LHCN-M2 (cell line): Measurements from ENCODE around the gene FBN3. TPM values are rescaled to one million over a fixed set of nuclear protein-coding genes. Genes with fewer than 3 reads are reported as not detected.

ENCODE experiments used
- DNase-seq: peaks from one replicate; pipeline ENCODE4 v3.0.0-alpha.2; 2012; ENCODE audit warnings: low read depth
- total RNA-seq: library from RNA; depleted of rRNA; stranded (reverse); fragments of >200 nt; gene quantifications from 2 replicates; pipeline ENCODE4 v1.2.3, GENCODE V29; 2014

The FBN3 gene
- total RNA-seq, 1 experiment from 2014 or later, result not detected

DNA sequence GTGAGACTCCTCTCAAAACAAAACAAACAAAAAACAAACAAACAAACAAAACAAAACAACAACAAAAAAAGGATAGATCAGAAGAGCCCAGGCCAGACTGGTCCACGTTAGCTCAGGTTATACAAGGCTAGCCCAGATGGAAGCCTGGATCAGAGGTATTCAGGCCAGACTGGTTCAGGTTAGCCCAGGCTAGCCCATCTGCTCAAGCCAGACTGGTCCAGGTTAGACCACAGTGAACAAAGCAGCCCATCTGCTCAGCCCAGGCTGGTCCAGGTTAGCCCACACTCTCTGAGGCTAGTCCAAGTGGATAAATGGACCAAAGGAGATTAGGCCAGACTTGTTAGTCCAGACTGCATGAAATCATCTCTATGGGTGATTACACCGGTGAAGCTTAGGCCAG is 55.7 kb downstream of the FBN3 start:
- DNase-seq, result no peak

DNA sequence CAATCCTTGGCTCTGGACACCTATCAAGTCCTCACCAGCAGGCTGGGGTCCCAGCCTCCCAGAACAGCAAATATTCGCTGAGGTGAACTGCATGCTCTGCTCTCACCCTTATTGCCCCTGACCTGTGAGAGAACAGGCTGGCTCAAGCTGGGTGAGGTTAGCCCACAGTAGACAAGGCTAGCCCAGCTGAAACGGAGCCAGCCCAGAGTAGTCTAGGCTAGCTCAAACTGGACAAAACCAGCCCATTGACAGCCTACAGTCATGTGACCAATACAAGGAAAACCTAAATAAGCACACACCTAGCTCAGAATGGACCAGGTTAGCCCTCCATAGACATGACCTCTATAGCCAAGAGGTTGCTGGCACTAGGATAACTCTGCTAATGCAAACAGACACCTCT is 58.4 kb downstream of the FBN3 start:
- DNase-seq, result no peak

DNA sequence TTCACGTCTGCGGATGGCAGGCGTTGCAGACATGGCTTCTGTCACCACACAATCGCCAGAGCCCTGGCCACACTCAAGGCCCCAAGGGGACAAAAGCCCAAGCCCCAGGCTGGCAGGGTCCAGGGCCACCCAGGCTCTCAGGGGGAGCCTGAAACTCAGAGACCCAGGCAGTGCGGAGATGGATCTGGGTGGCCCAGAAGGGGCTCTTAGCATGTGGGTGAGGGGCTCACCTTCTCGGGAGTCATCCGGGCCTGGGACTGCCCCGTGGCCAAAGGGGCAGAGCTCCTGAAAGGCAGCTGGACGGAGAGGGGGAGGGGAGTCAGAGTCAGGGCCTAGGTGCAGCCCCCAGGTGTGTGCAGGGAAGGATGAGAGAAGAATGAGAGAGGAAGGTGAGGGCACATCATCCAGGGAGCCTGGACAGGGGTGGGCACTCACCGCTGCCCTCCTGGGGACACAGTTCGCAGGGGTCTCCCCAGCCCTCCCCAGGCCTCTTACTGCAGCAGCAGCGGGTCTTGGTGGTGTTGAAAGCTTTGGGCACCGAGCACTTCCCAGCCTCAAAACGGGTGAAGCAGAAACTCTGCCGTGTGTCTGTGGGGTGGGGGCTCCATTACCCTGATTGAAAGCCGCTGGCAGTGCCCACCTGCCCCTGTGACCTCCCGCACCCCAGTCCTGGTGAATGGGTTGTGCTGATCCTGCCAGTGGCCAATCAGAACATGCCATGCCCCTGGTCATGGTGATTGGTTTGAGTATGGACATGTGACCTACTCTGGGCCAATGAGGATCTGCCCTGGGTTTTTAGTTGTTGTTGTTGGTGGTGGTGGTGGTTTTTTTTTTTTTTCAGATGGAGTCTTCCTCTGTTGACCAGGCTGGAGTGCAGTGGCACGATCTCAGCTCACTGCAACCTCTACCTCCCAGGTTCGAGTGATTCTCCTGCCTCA is 59.5 kb downstream of the FBN3 start:
- DNase-seq, result no peak

DNA sequence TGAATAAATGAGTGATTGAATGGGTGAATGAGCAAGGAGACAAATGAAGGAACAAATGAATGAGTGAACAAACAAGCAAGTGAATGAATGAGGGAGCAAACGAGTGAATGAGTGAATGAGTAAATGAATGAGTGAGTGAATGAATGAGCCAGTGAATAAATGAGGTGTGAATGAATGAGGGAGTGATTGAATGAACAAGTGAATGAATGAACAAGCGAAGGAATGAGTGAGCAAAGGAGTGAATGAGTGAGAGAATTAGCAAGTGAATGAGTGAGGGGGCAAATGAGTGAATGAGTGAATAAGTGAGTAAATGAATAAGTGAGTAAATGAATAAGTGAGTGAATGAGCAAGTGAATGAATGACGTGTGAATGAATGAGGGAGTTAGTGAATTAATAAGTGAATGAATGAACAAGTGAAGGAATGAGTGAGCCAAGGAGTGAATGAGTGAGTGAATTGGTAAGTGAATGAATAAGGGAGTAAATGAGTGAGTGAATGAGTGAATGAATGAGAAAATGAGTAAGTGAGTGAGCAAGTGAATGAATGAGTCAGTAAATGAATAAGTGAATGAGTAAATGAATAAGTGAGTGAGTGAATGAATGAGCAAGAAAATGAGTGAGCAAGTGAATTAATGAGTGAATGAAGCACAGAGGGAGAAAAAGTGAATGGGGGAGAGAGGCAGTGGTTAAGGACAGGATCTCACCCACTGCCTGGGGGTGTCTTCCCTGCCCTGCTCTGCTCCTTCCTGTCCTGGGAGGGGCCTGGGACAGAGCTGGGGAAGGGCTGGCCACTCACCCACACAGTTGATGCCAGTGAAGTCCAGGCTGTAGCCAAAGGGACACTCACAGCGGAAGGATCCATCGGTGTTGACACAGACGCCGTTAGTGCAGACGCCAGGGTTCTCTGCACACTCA is 60.4 kb downstream of the FBN3 start:
- DNase-seq, result no peak

DNA sequence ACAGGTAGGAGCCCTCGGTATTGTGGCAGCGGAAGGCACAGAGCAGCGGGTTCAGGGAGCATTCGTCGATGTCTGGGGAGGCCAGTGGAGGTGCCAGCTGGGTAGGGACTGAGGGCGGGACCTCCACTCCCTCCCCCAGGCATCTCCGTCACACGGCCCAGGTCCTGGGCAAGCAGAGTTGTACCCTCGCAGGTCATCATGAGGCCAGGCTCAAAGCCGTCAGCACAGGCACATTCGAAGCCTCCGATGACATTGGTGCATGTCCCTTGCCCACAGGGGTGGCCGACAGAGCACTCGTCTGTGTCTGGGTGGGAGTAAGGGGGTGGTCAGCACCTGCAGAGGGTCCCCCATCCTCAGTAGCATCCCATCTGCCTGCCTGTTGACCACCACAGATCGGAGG is 61.5 kb downstream of the FBN3 start:
- no peak for DNase-seq

DNA sequence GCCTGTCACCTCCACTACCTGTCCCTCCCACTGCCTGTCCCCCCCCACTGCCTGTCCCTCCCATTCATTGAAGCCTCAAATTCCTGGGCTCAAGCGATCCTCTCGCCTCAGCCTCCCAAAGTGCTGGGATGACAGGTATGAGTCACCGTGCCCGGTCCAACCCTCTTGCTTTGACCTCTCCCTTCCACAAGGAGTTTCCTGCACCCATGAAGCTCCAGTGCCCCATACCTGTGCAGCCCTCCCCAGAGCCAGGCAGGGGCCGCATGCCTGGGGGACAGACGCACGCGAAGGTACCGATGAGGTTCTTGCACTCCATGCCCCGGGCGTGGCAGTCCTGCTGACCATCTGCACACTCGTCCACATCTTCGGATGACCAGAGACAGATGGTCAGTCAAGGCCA is 62.5 kb downstream of the FBN3 start:
- no peak for DNase-seq

DNA sequence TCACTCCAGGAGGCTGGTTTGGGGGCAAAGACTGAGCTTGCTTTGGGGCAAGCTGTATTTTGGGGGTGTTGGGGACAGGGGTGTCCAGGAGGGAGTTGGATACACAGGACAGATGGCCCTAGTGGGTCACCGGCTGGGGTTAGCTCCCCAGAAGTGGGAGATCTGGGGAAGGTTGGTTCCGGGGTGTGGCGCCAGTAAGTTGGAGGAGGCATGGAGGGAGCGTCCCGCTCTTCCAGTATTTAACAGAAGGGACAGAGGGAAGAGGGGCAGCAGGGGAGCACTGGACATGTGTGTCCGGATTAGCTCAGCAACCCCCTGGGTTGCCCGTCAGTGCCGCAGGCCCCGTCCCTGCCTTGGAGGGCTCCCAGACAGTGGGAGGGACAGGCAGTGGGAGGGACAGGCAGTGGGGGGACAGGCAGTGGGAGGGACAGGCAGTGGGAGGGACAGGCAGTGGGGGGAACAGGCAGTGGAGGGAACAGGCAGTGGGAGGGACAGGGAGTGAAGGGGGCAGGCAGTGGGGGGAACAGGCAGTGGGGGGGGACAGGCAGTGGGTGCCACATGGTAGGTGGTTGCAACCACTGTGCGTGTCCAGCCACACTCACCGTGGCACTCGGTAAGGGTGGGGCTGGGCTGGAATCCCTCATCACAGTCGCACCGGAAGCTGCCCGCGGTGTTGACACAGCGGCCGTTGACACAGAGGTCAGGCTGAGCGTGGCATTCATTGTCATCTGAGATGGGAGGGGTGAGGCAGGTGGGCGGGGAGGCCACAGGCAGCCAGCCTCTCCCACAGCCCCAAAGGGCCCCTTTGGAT is 63.6 kb downstream of the FBN3 start:
- no peak for DNase-seq

DNA sequence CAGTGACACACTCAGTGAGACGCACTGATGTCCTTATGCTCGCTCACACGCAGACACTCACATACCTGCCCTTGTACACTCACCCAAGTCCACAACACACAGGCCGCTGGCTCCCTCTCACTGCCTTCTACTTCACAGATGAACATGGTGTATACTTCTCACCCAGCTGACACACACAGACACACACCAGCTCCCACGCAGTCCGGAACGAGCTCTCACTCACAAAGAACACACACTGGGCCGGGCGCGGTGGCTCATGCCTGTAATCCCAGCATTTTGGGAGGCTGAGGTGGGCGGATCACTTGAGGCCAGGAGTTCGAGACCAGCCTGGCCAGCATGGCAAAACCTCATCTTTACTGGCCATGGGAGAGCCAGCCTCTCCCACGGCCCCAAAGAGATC is 65.2 kb downstream of the FBN3 start:
- DNase-seq, result no peak

DNA sequence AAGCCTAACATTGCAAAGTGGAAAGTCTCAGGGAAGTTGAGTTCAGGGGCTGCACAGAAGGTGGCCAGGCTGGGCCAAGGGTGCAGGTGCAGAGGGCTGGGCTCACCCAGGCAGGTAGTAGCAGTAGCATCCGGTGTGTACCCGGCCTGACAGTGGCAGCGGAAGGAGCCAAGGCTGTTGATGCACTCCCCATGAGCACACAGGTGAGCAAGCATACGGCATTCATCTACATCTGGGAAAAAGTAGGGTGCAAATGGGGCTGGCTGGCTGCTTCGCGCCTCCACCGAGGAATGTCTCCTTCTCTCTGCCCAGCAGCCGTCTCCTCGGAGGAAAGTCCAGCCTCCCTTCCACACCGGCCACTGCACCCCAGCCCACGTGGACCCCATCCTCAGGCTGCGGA is 66.3 kb downstream of the FBN3 start:
- DNase-seq, result no peak

DNA sequence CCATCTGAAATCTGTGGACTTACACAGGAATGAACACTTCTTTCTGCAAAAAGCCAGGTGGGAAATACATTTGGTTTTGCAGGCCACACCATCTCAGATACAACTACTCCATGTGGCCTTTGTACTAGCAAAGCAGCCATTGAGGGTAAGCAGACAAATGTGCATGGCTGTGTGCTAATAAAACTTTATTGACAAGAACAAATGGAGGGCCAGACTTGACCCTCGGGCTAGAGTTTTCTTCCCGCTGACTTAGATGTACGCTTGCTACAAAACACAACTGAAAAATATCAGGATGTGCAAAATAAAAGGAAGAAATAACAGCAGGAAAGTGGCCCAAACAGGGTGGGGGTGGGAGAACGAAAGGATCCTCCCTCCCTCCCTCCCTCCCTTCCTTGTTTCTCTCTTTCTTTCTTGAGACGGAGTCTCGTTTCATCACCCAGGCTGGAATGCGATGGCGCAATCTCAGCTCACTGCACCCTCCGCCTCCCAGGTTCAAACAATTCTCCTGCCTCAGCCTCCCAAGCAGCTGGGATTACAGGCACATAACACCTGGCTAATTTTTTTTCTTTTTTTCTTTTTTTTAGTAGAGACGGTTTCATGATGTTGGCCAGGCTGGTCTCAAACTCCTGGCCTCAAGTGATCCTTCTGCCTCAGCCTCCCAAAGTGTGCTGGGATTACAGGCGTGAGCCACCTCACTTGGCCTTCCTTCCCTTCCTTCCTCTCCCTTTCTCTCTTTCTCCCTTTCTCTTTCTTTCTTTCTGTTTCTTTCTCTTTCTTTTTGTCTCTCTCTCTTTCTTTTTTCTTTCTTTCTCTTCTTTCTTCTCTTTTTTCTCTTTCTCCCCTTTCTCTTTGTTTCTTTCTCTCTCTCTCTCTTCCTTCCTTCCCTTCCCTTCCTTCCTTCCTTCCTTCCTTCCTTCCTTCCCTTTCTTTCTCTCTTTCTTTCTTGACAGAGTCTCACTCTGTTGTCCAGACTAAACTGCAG is 67.5 kb downstream of the FBN3 start:
- DNase-seq, result no peak

DNA sequence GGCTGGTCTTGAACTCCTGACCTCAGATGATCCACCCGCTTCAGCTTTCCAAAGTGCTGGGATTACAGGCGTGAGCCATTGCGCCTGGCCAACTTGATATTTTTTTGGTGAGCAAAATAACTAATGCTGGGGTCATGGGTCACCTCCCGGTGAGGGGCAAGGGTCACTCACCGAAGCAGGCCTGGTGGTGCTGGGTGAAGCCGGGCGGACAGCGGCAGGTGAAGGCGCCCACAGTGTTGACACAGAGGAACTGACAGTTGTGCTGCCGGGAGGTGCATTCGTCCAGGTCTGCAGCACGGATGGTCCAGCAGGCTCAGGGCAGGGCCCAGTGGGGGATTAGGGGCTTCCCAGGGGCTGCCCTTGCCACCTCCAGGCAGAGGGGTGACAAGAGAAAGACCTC is 68.6 kb downstream of the FBN3 start:
- no peak for DNase-seq

DNA sequence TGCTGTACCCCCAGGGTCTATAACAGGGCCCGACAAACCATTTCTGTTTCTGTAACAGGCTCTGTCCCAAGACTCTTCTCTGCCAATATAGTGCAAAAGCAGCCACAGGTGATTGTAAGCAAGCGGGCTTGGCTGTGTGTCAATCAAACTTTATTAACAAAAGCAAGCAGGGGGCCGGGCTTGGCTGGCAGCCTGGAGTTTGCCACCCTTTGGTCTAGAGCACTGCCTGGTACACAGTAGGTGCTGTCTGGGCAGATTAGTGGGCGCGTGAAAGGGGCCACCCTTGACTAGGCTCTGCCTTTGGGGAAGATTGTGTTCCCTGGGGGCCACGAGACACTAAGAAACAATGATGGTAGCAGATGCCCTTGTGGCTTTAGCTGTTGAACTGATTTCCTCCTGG is 69.4 kb downstream of the FBN3 start:
- DNase-seq, result no peak

DNA sequence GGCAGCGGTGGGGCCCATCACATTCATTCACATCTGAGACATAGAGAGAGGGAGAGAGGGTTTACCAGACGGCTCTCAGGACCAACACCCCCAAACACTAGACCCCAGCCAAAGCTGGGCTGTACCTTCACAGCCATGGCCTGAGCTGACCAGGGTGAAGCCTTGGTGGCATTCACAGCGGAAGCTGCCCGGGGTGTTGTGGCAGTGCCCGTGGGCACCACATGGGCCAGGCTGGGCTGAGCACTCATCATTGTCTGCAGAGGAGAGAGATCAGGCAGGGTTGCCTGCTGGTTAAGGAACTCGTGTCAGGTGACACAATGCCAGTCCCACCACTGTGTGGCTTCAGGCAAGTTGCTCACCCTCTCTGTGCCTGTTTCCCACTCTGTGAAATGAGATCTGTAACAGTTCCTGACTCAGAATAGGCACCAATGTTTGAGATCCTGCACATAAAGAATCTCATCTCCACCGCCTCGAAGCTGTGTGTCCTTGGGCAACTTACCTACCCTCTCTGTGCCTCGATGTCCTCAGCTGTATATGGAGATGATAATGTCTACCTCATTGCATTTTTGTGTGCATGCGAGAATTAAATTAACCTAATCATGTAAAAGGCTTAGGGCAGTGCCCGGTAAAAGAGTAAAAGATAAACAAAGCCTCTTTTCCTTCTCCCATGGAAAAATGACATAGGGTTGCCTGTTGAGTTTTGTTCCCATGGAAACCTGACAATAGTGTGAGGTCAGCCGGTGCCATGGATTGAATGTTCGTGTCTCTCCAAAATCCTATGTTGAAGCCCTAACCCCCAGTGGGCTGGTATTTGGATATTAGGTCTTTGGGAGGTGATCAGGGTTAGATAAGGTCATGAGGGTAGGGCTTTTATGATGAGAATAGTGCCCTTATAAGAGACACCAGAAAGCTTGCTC is 74.0 kb downstream of the FBN3 start:
- DNase-seq, result no peak

DNA sequence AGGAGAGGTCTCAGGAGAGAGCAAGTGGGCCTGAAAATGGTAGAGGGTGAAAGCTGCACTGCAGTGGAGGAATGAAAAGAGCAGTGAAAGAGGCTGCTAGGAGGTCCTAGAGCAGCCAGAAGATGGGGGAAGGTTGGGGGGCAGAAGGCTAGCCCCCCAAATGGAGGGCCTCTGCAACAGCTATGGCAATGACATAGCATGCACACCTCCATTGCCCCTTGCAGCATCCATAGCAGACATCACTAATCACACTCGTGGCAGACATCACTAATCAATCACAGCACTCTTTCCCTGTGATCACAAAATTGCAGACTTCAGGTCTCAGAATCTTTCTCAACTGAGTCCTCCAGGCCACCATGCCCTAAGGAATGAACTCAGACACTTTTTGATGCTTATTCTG is 74.9 kb downstream of the FBN3 start:
- no peak for DNase-seq

DNA sequence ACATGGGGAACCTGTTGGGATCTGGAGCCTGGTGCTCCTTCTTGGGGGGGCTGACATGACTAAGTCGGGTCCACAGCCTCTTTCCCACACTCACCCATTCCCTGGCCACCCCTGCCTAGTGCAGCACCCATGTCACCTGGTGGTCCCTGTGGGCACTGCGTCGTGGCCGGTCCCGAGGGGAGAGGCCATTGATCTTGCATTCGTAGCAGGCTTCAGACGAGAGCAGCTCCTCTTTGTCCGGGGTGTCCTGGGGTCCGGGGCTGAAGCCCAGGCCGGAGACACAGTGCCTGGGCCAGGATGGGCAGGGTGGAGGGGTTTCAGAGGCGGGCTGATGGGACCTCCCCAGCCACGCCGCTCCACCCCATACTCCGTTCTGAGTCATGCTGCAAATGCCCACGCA is 77.5 kb downstream of the FBN3 start:
- no peak for DNase-seq

DNA sequence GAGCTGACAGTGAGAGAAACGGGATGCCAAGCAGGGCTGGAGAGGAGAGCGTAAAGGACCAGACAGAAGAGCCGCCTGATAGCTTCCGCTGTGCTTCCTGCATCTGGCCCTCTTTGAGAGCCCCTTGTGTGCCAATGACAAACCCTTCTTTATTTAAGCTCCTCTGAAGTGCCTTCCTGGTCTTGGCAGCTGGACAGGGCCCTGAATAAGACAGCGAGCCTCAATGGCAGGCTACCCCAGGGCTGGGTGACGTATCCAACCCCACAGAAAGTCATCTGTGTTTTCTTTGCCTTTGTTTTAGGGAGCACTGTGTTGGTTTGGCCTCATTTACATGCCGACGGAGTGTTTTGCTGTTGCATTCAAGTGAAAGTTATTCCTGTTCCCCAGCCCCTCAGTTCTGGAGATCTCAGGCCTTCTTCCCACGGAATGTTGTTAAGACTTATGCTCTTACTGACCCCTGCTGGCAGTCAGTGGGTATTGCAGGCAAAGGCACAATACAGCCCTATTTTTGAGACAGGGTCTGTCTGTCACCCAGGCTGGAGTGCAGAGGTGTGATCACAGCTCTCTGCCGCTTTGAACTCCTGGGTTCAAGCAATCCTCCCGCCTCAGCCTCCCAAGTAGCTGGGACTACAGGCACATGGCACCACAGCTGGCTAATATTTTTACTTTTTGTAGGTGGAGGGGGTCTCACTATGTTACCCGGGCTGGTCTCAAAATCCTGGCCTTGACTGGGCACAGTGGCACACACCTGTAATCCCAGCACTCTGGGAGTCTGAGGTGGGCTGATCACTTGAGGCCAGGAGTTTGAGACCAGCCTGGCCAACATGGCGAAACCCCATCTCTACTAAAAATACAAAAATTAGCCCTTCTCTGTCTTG is 80.1 kb downstream of the FBN3 start:
- DNase-seq, result no peak

DNA sequence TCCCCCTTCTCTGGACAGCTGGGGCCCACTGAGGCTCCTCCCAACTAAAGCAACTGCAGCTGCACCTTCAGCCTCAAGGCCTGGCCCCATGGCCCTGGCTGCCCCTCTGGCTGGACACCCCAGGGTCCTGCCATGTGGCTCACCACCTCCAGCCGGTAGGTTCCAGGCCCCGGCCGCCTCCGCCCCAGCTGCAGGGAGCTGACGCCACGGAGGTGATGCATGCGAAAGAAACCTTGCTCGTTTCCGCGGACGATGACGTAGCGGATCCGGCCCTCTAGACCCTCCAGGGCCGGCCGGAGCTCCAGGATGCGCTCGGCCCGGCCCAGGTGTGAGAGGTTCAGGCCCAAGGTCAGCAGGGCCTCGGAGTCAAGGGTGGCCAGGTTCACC is 83.5 kb downstream of the FBN3 start:
- DNase-seq, result no peak
